ENCODE results near the gene PARD3B.

DNA sequence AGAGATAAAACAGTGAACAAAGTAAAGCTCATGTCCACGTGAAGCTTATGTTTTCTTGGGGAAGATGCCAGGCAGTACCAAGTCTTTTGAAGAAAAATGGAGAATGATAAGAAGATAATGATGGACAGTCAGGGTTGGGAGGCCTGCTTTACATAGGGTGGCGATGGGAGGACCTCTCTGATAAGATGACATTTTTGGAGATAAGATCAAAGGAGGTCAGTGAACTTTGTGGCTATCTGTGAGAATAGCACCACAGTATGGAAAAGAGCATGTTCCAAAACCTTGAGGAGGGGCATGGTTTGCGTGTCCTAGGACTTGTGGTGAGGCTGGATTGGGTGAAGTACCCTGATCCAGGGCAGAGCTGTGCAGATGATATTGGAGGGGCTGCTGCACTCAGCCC lies 675.3 kb downstream of the PARD3B start:
- TF ChIP-seq, protein P1, sequence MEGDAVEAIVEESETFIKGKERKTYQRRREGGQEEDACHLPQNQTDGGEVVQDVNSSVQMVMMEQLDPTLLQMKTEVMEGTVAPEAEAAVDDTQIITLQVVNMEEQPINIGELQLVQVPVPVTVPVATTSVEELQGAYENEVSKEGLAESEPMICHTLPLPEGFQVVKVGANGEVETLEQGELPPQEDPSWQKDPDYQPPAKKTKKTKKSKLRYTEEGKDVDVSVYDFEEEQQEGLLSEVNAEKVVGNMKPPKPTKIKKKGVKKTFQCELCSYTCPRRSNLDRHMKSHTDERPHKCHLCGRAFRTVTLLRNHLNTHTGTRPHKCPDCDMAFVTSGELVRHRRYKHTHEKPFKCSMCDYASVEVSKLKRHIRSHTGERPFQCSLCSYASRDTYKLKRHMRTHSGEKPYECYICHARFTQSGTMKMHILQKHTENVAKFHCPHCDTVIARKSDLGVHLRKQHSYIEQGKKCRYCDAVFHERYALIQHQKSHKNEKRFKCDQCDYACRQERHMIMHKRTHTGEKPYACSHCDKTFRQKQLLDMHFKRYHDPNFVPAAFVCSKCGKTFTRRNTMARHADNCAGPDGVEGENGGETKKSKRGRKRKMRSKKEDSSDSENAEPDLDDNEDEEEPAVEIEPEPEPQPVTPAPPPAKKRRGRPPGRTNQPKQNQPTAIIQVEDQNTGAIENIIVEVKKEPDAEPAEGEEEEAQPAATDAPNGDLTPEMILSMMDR (conservative IDR thresholded peaks at IDR 0.05): no peak
- no peak for TF ChIP-seq EZH2 (IDR thresholded peaks at IDR 0.05; ENCODE audit: low read depth)

Data from PC-9 (cell line).